Omental fat pad (tissue), 4 donors: ENCODE measurements around the gene GMDS. TPM values are rescaled to one million over a fixed set of nuclear protein-coding genes. Genes with fewer than 3 reads are reported as not detected.

Experiments
- ATAC-seq: fragments of 150-250 bp; one replicate; pipeline ENCODE4 v1.9.1; 2016; ENCODE audit warnings: mild to moderate bottlenecking, moderate library complexity; ENCODE audit not compliant: low FRiP score
- DNase-seq: peaks from one replicate; pipeline ENCODE4 v3.0.0-alpha.2; 2019; ENCODE audit warnings: low spot score
- total RNA-seq, 4 donors: library from RNA; depleted of rRNA; stranded (reverse); fragments of >200 nt; gene quantifications; one replicate each; pipeline ENCODE4 v1.1.0, GENCODE V29; 2016
- TF ChIP-seq, protein P1 (sequence below), 3 donors: fragments of 450-650 bp; IDR thresholded peaks; one replicate each; pipeline ENCODE4 v1.5.1; 2016 to 2017; ENCODE audit warnings: antibody characterized with exemption in 3 of 3, mild to moderate bottlenecking in 3 of 3, moderate library complexity in 2 of 3

The GMDS gene
- total RNA-seq, 4 donors from 2014 or later, result 5.6 to 20.6 (median 10.7) TPM

DNA sequence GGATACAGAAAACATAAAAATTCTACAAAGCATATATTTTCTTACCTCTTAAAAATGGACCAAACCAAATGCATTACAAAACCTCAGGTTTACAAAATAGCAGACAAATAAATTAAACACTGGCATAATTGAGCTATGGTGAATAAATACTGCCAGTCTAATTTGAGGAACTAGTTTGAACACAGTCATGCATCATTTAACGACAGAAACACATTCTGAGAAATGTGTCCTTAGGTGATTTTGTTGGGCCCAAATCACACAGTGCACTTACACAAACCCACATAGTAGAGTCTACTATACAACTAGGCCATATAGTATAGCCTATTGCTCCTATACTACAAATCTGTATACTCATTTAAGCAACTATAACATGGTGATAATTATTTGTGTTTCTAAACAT is 420.1 kb downstream of the GMDS start:
- TF ChIP-seq, protein P1, sequence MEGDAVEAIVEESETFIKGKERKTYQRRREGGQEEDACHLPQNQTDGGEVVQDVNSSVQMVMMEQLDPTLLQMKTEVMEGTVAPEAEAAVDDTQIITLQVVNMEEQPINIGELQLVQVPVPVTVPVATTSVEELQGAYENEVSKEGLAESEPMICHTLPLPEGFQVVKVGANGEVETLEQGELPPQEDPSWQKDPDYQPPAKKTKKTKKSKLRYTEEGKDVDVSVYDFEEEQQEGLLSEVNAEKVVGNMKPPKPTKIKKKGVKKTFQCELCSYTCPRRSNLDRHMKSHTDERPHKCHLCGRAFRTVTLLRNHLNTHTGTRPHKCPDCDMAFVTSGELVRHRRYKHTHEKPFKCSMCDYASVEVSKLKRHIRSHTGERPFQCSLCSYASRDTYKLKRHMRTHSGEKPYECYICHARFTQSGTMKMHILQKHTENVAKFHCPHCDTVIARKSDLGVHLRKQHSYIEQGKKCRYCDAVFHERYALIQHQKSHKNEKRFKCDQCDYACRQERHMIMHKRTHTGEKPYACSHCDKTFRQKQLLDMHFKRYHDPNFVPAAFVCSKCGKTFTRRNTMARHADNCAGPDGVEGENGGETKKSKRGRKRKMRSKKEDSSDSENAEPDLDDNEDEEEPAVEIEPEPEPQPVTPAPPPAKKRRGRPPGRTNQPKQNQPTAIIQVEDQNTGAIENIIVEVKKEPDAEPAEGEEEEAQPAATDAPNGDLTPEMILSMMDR (IDR thresholded peaks at IDR 0.05), result no peak
- DNase-seq (no peak), ATAC-seq (no peak)

DNA sequence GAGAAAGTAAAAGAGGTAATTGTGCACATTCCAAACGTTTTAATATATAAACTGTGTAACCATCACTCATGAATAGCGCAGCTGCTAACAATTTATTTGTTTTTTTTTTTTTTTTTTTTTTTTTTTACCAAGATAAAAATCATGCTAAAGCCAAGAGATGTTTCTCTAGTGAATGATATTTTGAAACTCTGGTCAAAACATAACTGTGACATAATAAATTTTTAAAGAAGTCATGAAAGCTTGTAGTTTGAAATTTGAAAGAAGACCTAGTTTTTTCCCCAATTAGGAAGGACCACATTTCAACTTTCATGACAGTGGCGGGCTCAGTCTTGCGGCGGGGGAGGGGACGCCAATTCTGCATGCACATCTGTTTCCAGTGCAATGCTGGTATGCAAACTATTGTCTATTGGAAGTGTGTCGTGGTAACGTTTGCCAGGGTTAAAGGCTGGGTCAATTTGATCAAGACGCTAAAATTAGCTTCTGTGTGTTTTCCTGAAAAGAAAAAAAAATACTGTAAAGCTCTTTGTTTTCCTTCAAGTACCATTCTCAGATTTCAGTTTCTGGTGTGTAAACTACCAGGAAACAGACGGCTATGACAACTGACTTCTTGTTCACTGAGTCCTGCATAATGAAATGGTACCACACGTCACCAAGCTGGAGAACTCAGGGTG is 423.8 kb downstream of the GMDS start:
- ATAC-seq (peak; percentile 19), DNase-seq (no peak)
- TF ChIP-seq, protein P1 (IDR thresholded peaks at IDR 0.05), result no peak

DNA sequence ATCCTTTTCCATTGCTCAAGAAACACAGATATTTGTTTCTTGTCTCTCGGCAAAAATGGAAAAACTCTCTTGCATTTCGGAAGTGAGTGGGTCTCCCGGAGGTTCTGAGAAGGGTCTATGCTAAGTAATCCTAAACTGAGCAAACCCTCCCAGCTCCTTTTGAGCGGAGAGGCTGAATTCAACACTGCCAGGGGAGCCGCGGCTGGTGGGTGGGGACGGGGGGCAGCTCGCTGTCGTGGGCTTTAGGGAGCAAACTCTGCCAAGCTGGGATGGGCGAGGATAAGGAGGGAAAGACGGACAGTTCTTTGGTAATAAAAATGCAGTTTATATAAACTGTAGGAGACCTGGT is 424.3 kb downstream of the GMDS start:
- peak; percentile 49 for ATAC-seq
- DNase-seq, result no peak
- TF ChIP-seq, protein P1 (IDR thresholded peaks at IDR 0.05), result no peak

DNA sequence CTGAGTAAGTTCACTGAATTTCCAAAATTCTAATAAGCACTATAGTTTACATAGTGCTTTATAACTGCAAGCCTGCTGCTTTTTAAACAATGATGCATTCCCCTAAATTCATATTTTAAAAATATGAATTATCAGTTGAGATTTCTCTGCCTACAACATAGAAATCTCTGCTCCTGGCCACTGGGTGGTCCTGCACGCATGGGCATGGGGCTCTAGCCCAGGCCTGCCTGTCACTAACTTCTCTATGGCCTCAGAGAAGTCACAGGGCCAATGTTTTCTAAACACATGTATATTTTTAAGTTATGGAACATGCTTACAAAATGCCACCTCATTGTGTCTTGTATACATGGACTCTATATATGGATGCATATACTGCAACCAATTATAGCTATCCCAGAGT is 424.7 kb downstream of the GMDS start:
- DNase-seq (no peak), ATAC-seq (no peak)
- TF ChIP-seq, protein P1 (IDR thresholded peaks at IDR 0.05), result no peak

DNA sequence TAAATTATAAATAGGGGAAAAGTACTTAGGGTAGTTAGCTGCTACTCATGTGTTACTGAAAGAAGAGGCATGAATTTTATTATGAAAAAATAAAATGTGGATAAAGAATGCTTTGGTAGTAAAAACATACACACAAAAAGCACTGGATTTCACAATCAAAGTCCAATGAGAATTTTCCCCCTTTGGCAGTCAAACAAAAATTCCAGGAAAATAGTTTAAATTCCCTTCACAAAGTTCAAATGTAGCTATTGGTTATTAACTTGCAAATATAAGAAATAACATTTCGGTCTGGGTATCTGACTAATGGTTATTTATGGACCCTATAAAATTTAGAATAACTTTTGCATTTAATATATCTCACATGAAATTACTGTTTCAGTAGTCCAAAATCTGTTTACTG is 425.2 kb downstream of the GMDS start:
- no peak for ATAC-seq
- TF ChIP-seq, protein P1 (IDR thresholded peaks at IDR 0.05), result no peak
- no peak for DNase-seq

DNA sequence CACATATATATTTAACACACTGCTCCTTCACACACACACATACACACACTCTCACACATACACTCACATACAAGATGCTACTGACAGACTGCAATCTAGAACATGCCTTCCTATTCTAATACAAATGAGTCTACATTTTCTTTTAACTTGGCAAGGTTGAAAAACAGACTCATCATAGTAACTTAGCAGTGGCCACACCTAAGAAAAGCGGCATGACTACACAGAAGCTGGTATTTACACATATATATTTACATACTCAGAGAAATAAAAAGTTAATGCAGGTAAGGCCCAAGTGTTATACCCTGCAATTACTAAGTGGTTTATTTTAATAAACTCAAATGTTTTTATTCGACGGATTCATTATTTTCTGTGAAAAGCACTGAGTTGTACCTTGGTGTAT is 426.4 kb downstream of the GMDS start:
- ATAC-seq, result no peak
- DNase-seq, result no peak
- TF ChIP-seq, protein P1 (IDR thresholded peaks at IDR 0.05), result no peak

DNA sequence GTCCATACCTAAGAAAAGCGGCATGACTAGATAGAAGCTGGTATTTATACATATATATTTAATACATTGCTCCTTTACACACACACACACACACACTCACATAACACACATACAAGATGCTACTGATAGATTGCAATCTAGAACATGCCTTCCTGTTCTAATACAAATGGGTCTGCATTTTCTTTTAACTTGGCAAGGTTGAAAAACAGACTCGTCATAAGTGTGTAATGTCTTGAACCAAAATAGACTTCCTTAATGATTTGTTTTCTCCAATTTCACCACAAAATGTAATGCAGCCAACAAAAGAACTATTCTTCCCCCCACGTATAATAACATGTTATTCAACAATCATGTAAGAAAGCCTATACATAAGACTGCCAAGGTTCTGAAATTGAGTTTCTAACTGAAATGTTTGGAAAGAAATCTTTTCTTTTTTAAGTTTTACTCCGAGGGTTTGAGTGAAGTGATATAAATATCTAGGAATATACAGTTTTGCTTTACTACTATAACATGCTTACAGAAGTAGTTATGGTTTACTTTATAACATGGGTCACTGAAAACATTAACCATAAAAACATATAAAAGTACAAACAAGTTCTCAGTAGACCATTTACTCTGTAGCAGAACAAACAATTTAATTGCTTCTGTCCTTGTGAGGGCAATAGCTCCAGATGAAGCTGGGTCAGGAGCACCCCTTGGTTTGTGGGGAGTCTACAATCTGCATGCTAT is 428.2 kb downstream of the GMDS start:
- DNase-seq (no peak), ATAC-seq (peak; percentile 34)
- TF ChIP-seq, protein P1 (IDR thresholded peaks at IDR 0.05), result no peak
